ENCODE data around the gene GREB1. TPM values are rescaled to one million over a fixed set of nuclear protein-coding genes. Genes with fewer than 3 reads are reported as not detected.
A peak's percentile ranks its signal among the peaks of the same experiment; 100 is the strongest.

The GREB1 gene
- total RNA-seq, 1 experiment from 2014 or later: 0.37 TPM

DNA sequence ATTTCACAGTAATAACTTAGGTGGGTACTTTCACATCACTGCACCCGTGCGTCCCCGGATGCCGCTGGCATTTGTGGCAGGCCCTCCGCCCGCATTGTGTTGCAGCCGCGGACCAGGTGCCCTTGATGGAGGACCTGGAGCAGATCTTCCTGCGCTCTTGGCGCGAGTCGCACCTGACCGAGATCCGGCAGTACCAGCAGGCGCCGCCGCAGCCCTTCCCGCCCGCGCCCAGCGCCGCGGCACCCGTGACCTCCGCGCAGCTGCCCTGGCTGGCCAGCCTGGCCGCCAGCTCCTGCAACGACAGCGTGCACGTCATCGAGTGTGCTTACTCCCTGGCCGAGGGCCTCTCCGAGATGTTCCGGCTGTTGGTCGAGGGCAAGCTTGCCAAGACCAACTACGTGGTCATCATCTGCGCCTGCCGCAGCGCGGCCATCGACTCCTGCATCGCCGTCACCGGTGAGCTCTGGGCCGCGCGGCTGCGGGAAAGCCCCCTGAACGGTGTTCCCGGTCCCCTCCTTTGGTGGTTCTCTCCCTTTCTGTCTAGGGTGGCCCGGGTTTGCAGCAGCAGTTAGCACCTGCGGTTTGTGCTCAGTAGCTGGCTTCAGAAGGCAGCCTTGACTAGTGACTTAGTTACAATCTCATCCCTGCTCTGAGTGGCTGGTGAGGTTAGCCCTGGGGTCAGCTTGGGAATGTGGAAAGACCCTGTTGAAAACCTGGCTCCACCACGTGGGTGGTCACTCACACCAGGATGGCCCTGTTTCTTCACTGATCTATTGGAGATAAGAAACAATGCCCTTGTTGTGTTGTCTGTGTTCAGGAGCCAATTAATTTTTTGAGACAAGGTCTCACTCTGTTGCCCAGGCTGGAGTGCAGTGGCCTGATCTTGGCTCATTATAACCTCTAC lies 59.1 kb downstream of the GREB1 start:
- Histone ChIP-seq H3K27me3 (ENCODE audit: insufficient read depth, low read depth) (peaks cover 31% of the 10 kb centered on the region), H3K27ac (no peak overlapping the region), H3K79me2 (ENCODE audit: low read depth) (no peaks in the 10 kb centered on the region), H3K4me3 (no peak overlapping the region), H3K36me3 (ENCODE audit: low read depth) (no peaks in the 10 kb centered on the region), H3K9me3 (ENCODE audit: insufficient read depth, low read depth) (0 out of 2 replicates have a peak, but pooled peaks cover 6% of the 10 kb centered on the region), H4K20me1 (ENCODE audit: insufficient read depth) (no peaks in the 10 kb centered on the region), H3K4me1 (replicated peaks; ENCODE audit: insufficient read depth) (peaks cover 5% of the 10 kb centered on the region), H2AFZ (no peak overlapping the region), H3K9me2 (ENCODE audit: insufficient read depth) (no peaks in the 10 kb centered on the region), H3F3A (ENCODE audit: insufficient read depth, low read depth) (peaks cover 3% of the 10 kb centered on the region; the same call in 1 of the 2 replicates), H3K4me2 (no peak overlapping the region)
- no peak for DNase-seq
- intact Hi-C loops (cut with micrococcal nuclease; ENCODE audit: unreplicated experiment): no loop called here
- ChIA-PET CTCF (interaction anchor here (1.0 kb wide), 1 partner anchor 9 kb away, joined by 3 read pairs; no protein-coding TSS in a partner anchor), POLR2A (ENCODE audit: unreplicated experiment) (no interaction called here)
- BruUV-seq (replicated peaks): no TSS peak
- TF ChIP-seq, protein P1, sequence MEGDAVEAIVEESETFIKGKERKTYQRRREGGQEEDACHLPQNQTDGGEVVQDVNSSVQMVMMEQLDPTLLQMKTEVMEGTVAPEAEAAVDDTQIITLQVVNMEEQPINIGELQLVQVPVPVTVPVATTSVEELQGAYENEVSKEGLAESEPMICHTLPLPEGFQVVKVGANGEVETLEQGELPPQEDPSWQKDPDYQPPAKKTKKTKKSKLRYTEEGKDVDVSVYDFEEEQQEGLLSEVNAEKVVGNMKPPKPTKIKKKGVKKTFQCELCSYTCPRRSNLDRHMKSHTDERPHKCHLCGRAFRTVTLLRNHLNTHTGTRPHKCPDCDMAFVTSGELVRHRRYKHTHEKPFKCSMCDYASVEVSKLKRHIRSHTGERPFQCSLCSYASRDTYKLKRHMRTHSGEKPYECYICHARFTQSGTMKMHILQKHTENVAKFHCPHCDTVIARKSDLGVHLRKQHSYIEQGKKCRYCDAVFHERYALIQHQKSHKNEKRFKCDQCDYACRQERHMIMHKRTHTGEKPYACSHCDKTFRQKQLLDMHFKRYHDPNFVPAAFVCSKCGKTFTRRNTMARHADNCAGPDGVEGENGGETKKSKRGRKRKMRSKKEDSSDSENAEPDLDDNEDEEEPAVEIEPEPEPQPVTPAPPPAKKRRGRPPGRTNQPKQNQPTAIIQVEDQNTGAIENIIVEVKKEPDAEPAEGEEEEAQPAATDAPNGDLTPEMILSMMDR (conservative IDR thresholded peaks at IDR 0.05): no peak
- TF ChIP-seq EZH2 (IDR thresholded peaks at IDR 0.05; ENCODE audit: low read depth): no peak

DNA sequence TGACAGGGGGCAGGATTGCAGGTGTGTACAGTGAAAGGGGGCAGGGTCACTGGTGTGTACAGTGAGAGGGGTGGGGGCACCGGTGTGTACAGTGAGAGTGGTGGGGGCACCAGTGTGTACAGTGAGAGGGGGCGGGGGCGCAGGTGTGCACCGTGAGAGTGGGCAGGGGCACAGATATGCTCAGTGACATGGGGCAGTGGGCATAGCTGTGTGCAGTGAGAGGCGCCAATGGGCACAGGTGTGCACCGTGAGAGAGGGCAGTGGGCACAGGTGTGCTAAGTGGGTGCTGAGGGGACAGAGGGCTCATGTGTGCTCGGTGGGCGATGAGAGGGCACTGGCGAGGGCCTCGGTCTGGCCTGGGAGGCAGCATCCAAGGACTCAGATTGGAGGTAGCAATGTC lies 63.0 kb downstream of the GREB1 start:
- POLR2A ChIA-PET (ENCODE audit: unreplicated experiment): no interaction called here

DNA sequence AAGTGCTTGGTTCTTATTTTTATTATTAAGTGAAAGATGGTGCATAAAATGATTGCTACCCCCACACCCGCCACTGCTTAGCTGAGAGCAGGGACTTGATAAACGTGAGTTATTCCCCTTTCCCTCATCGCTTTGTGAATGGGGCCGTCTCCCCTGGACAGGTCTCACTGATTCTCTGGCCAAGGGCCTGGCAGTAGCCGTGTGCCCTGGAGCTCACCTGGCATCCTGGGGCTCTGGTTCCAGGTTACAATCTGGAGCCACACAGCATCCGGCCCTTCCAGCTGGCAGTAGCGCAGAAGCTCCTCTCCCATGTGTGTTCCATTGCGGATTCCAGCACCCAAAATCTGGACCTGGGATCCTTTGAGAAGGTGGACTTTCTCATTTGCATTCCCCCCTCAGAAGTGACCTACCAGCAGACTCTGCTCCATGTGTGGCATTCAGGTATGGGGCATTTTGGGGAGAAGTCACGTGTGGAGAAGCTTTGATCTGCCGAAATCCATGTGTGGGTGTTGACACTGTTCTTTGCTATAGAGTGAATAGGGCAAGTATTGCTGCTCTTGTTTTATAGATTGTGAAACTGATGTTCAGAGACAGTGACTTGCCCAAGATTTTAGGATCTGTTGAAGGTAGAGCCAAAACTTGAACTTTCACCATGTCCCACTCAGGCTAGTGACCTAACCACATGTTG lies 63.8 kb downstream of the GREB1 start:
- ChIA-PET CTCF (no interaction called here), POLR2A (ENCODE audit: unreplicated experiment) (no interaction called here)
- TF ChIP-seq, protein P1 (conservative IDR thresholded peaks at IDR 0.05): no peak
- no peak for TF ChIP-seq EZH2 (IDR thresholded peaks at IDR 0.05; ENCODE audit: low read depth)
- Histone ChIP-seq H3K9me2 (ENCODE audit: insufficient read depth) (no peaks in the 10 kb centered on the region), H2AFZ (no peak overlapping the region), H3K36me3 (ENCODE audit: low read depth) (no peaks in the 10 kb centered on the region), H3K4me1 (replicated peaks; ENCODE audit: insufficient read depth) (peaks cover 11% of the 10 kb centered on the region), H4K20me1 (ENCODE audit: insufficient read depth) (no peaks in the 10 kb centered on the region), H3K27me3 (ENCODE audit: insufficient read depth, low read depth) (peaks cover 49% of the 10 kb centered on the region), H3F3A (ENCODE audit: insufficient read depth, low read depth) (peaks cover 12% of the 10 kb centered on the region; the same call in 1 of the 2 replicates), H3K27ac (no peak overlapping the region), H3K79me2 (ENCODE audit: low read depth) (no peaks in the 10 kb centered on the region), H3K4me2 (peak overlapping the region; percentile 17), H3K4me3 (no peak overlapping the region), H3K9me3 (ENCODE audit: insufficient read depth, low read depth) (no peaks in the 10 kb centered on the region)
- no TSS peak for BruUV-seq (replicated peaks)
- no peak for DNase-seq
- intact Hi-C loops (cut with micrococcal nuclease; ENCODE audit: unreplicated experiment): no loop called here

More for the DNA sequence above, 63.0 kb downstream of the GREB1 start:
- H3K4me1 ChIP-seq (replicated peaks; ENCODE audit: insufficient read depth): peaks cover 11% of the 10 kb centered on the region
- no TSS peak for BruUV-seq (replicated peaks)
- H3K27ac ChIP-seq: no peak overlapping the region
- H3F3A ChIP-seq (ENCODE audit: insufficient read depth, low read depth): peaks cover 12% of the 10 kb centered on the region; the same call in 1 of the 2 replicates
- intact Hi-C loops (cut with micrococcal nuclease; ENCODE audit: unreplicated experiment): no loop called here
- CTCF ChIA-PET: no interaction called here
- no peaks in the 10 kb centered on the region for H3K9me2 ChIP-seq (ENCODE audit: insufficient read depth)
- H2AFZ ChIP-seq: no peak overlapping the region
- H3K4me3 ChIP-seq: no peak overlapping the region
- peaks cover 46% of the 10 kb centered on the region for H3K27me3 ChIP-seq (ENCODE audit: insufficient read depth, low read depth)
- no peak for TF ChIP-seq EZH2 (IDR thresholded peaks at IDR 0.05; ENCODE audit: low read depth)
- TF ChIP-seq, protein P1 (conservative IDR thresholded peaks at IDR 0.05): no peak
- no peaks in the 10 kb centered on the region for H3K79me2 ChIP-seq (ENCODE audit: low read depth)
- H4K20me1 ChIP-seq (ENCODE audit: insufficient read depth): no peaks in the 10 kb centered on the region
- H3K9me3 ChIP-seq (ENCODE audit: insufficient read depth, low read depth): no peaks in the 10 kb centered on the region
- no peaks in the 10 kb centered on the region for H3K36me3 ChIP-seq (ENCODE audit: low read depth)
- DNase-seq: no peak
- H3K4me2 ChIP-seq: no peak overlapping the region
